Esophagus mucosa (tissue), 1 donor: ENCODE results near the gene PLEKHG5. TPM values are rescaled to one million over a fixed set of nuclear protein-coding genes. Genes with fewer than 3 reads are reported as not detected.
"Not testable (repeated sequence)": the region's sequence is repeated elsewhere in the genome, so short reads cannot be mapped to it uniquely, and the experiment has no call there.

Source experiments
- ATAC-seq: fragments of 200-7000 bp; cut with Tn5 transposase; one replicate; pipeline ENCODE4 v1.9.1; 2020
- total RNA-seq: library from RNA; stranded (reverse); gene quantifications from one replicate; pipeline ENCODE4 v1.2.4, GENCODE V29; 2023
- donor health status: DM: yes; HTN: yes; CAD: no.

Gene PLEKHG5
- total RNA-seq, 1 donor from 2014 or later, result 24.4 TPM

DNA sequence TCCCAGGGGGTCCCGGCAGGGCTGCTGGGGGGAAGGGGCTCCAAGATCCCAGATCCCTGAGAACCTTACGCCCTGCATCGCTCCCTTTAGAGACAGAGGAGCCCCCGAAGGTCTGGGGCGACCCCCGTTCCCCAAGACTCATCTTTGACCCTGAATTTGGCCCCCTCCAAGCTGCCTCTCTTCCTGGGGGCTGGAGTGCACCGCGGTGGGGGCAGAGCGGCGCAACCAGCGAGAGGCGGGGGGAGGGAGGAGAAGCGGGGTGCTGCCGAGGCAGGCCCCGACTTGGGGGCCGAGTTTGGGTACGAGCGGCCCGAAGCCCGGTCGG, 5.4 kb upstream of the PLEKHG5 start:
- no peak for ATAC-seq

DNA sequence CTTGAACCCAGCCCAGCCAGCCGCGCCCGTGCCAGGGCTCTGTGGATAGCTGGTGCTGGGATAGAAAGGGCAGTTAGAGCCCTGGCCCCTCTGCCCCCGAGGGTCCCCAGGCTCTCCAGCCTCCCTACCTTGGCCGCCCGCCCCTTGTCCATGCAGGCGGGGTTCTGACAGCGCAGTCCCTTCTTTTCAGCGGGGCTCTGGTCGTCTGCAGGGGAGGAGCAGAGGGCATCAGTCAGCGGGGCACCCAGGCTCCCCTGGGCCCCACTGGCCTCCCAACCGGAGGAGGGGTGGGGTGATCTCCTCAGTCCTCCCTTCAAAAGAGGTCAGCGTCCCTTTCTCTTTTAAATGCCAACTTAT, 4.9 kb upstream of the PLEKHG5 start:
- ATAC-seq, result no peak

DNA sequence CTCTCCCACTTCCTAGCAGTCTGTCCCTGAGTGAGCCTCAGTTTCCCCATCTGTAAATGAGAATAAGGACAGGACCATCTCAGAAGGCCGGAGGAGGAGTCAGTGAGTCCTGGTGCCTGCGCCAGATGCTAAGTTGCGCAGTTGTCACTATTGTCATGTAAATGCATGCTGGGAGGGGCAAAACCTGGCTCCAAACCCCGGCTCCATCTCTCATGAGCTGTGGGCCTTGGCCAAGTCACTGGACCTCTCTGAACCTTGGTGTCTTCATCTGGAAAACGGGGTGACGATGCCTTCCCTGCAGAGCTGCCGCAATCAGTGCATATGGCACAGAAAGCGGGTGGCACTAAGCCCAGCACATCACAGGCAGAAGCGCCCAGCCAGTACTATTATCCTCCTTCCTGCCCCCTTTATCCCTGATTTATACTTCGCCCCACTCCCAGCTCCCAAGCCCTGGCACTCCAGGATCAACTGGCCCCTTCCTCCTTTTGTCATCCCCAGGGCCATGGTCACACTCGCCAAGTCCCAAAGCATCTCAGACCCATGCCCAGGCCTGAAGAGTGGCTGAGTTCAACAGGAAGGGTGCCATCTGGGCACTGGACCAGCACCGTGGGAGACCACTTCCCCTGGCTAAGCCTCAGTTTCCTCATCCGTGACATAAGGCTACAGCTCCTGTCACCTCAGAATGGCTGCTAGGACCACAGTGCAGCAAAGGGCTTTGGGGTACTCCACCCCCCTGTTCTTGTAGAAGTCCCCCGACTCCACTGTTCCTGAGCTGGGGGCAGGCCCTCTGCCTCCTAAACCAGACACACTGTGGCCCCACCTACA, 4.3 kb upstream of the PLEKHG5 start:
- no peak for ATAC-seq

- no peak for ATAC-seq
Measured at GRCh38 chr1:6495041-6495441, 3.6 kb upstream of the PLEKHG5 start.

GRCh38 chr1:6494627-6495026, 3.2 kb upstream of the PLEKHG5 start:
- ATAC-seq, result no peak

DNA sequence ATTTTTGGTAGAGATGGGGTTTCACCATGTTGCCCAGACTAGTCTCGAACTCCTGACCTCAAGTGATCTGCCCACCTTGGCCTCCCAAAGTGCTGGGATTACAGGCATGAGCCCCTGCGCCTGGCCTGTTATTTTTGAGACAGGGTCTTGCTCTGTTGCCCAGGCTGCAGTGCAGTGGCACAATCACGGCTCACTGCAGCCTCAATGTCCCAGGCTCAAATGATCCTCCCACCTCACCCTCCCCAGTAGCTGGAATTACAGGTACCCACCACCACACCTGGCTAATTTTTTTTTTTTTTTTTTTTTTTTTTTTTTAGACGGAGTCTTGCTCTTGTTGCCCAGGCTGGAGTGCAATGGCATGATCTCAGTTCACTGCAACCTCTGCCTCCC, 2.4 kb upstream of the PLEKHG5 start:
- not testable (repeated sequence) for ATAC-seq

GRCh38 chr1:6491966-6492365, 499 bp upstream of the PLEKHG5 start:
- ATAC-seq, result no peak

DNA sequence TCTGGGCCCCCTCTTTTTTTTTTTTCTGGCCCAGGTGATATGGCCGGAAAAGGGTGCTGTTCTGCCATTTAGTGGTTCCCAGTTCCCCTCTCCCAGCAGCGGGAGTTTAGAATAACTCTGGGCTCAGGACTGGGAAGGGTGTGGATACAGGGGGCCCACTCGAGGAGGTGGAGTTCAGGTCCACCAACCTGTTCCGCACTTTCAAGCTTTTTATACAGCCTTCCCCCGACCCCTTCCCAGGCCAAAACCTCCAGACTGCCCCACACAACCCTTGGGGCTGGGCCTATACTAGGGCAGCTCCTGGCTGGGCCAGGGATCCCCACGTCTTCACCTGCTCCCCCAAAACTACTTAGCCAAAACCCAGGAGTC, 402 bp downstream of the PLEKHG5 start:
- ATAC-seq, result no peak

GRCh38 chr1:6490181-6491080, 1.0 kb downstream of the PLEKHG5 start:
- peak; percentile 42 for ATAC-seq

DNA sequence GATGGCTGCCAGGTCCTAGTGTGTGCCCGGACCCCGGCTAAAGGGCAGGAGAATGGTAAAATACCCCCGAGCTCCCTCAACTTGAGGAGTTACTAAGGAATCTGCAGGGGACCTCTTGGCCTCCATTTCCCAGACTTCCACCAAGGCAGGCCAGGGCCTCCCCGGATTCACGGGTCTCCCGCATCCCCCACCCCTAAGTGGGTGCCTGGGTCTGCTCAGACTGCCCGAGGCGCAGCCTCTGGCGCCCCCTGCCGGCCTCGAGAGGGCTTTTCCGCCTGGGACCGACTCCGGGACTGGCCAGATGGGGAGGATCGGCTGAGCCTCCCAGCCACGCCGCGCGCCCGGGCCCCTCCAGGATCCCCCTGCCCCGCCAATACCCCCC, 1.7 kb downstream of the PLEKHG5 start:
- ATAC-seq, result peak; percentile 64

DNA sequence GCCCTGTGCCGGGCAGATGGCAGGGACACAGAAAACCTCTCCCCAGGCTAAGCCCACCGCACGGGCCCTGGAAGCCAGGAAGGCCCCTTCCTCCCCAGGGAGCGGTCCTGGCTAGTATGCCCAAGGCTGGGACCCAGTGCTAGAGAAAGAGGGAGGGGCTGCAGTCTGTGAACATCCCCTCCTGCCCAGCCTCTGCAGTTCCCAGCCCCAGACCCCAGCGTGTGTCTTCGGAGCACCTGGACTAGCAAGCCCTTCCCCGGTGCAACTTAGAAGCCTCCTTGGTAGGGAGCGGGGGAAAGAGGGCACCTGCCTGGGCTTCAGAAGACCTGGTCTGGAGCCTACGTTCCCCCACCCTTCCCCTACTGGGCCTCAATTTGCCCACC, 2.1 kb downstream of the PLEKHG5 start:
- ATAC-seq, result peak; percentile 1

GRCh38 chr1:6488602-6489382, 2.7 kb downstream of the PLEKHG5 start:
- ATAC-seq, result peak; percentile 83

DNA sequence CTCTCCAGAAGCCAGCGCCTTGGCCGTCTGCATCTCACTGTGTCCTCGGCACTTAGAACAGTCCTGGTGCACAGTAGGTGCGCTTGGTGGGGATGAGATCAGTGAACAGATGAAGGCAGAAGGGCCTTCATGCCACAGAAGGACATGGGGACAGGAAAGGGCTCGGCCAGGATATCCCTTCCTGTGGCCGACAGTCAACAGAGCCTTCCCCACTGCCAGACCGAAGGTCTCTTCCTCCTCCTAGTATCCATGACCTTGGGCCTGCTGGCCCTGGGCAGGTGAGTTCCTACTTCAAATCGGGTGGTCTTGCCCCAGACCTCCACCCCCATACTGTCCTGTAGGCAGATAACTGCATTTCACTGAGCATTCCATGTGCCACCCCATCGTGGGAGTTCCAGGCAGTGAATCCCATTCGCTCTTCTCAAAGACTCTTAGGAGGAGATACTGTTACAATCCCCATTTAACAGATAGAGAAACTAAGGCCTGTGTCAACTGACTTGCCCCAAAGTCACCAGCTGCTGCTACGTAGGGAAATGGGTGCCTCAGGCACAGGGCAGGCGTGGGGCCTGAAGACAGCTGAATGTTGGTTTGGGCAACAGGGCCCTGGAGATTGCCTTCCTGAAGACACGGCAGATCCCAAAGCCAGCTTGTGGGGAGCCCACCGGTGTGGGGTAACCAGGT, 3.5 kb downstream of the PLEKHG5 start:
- ATAC-seq, result no peak

DNA sequence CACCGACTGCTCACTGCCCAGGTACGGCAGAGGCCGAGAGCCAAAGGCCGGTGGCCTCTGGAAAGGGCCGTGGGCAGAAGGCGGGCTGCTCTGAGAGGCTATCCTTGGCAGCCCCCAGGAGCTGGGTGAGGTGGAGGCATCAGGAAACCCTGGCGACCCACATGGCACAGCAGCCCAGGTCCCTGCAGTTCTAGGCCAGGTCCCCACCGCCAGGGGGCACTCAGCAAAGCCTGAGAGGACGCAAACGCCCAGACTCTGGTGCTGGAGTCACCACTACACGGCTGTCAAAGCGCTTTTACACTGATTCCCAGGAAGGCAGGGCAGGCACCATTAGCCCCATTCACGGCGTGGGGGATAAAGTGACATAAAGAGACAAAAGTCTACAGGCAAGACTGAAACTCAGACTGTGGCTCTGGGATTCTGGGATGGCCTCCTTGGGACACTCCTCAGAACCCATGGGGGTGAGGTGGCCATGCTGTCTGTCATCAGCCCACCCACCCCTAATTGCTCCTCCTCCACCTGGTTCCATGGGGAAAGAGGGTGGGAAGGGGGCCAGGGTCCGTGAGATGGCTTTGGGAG, 4.9 kb downstream of the PLEKHG5 start:
- ATAC-seq, result peak; percentile 41

DNA sequence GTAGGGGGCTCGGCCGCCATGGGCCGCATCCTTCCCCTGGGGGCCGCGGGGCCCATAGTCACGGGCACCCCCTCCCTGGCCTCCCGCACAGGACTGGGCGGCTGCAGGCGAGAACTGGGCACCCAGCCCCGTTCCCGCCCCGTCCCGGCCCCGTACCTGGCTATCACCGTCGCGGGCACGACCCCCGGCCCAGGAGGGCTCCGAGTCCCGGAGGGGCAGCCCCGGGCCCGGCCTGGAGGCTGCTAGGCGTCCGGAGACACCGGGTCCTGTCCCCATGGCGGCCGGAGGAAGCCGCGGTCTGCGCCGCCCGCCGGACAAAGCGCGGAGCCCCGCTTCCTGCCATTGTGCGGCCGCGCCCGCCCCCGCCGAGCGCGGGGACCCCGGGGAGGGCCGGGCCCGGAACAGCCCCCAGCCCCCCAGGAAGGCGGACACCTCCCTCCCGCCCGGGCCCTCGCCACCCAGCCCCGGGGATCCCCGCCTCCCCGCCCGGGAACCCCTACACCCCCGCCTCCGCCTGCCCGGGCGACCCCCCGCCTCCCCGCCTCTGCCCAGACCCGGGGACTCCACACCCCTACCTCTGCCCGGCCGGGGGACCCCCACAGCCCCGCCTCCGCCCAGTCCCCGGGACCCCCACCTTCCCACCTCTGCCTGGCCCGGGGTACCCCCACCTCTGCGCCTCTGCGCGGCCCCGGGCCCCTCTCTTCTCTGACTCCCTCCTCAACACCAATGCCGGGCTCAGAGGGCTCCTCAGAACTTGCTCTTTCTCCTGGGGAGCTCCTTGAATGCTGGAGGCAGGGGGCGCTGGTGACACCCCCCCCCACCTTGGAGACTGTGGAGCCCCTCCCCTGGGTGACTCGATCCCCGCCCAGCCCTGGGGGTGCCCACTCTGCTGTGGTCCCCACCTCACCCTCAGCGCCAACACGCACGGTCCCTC, 6.0 kb downstream of the PLEKHG5 start:
- ATAC-seq, result no peak

DNA sequence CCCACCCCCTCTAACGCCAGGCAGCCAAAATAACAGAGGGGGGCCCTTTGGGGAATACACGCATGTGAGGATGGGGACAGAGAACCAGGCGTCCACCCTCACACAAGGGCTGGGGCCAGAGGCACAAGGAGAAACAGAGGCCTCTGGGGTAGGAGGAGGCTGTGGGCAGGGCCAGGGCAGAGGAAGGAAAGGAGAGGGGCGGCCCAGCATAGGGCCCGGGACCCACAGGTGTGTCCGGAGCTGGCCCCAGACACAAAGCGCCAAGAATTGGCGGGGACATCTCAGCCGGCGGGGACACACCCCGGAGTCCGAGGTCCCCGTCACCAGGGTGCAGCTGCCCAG, 6.7 kb downstream of the PLEKHG5 start:
- no peak for ATAC-seq

- ATAC-seq, result no peak
Measured at GRCh38 chr1:6483761-6484117, 7.7 kb downstream of the PLEKHG5 start.

- ATAC-seq, result peak; percentile 30
Measured at GRCh38 chr1:6483017-6483760, 8.3 kb downstream of the PLEKHG5 start.

DNA sequence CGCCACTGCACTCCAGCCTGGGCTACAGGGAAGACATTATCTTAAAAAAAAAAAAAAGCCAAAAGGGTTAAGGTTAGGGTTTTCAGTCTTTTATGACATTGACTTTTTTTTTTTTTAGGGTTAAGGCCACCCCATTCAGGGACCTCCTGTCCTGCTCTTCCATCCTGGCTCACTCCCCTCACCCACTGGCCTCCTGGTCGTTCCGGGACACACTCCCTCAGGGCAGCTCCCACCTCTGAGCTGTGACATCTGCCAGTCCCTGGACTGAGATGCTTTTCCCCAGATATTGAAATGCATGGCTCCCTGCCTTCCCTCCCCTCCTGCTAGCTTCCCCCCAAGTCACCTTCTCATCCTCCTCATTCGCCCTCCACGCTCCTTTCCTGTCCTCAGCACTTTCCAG, 9.6 kb downstream of the PLEKHG5 start:
- no peak for ATAC-seq

DNA sequence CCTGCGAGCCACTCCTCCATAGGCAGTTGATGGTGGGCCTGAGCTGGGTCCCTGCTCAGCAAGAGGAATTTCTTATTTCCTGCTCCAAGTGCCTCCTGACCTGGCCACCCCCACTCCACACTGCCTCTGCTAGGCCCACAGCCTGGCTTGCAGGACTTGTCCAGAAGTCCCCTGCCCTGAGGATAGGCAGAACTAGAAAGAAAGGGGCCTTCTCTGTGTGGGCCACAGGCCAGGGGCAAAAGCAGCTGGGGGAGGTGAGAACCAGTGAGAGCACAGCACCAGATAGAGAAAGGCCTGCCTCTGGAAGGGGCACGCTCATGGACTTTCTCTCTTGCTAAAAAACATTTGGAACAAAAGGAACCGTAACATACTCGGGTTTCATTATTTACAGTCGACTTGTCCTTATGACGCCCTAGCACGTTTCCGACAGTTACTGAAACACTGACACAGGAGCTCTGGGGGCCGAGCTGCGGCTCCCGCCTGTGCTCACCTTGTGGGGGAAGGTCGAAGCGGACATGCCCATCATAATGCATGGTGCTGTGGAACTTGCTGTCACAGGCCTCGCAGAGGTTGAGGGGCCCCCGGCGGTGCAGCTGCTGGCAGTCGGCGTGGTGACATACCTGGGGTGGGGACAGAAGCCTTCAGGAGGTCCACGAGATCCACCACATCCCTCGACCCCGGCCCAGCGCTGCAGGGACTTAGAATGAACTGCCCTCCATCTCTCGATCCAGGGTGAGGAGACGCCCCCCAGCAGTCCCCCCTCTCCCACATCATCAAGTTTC, 14.2 kb downstream of the PLEKHG5 start:
- ATAC-seq, result no peak
